RWPE1 (cell line): ENCODE measurements around the gene TAF13.

ENCODE experiments used
- CTCF ChIA-PET: fragments of 350-600 bp; sonication (Branson Sonifier 250); formaldehyde crosslinking; extraction: SDS; loops from one replicate; lab custom pipeline; 2021; lab: Yijun Ruan, JAX
- POLR2A ChIA-PET: fragments of 400-600 bp; formaldehyde crosslinking; extraction: SDS; loops from one replicate; lab custom pipeline; 2020; ENCODE audit warnings: antibody characterized with exemption; ENCODE audit not compliant: low non-redundant PET; lab: Yijun Ruan, JAX
- DNase-seq: peaks from one replicate; pipeline ENCODE4 v3.0.0; 2012; ENCODE audit warnings: low spot score
- H3K27ac ChIP-seq: fragments of 450-650 bp; 2 replicates; pipeline ENCODE4 v1.5.1; 2017
- CTCF ChIP-seq: fragments of 450-650 bp; conservative IDR thresholded peaks from 2 replicates; pipeline ENCODE4 v1.5.1; 2017; ENCODE audit warnings: low read depth, mild to moderate bottlenecking

TAF13 gene

GRCh38 chr1:109094871-109095270 lies 19.1 kb upstream of the TAF13 start:
- TF ChIP-seq CTCF = no peak
- ChIA-PET POLR2A (no interaction called here), CTCF (no interaction called here)
- no peak overlapping the region for H3K27ac ChIP-seq
- no peak for DNase-seq

GRCh38 chr1:109094377-109094803 lies 18.6 kb upstream of the TAF13 start:
- ChIA-PET POLR2A (no interaction called here), CTCF (interaction anchor here (0.6 kb wide), 1 partner anchor 438 kb away, joined by 3 read pairs; no protein-coding TSS in a partner anchor)
- H3K27ac ChIP-seq = no peak overlapping the region
- DNase-seq = no peak
- no peak for TF ChIP-seq CTCF

- DNase-seq = no peak
- no peak for TF ChIP-seq CTCF
- ChIA-PET POLR2A (interaction anchor here (2.2 kb wide), 1 partner anchor 8 kb away, joined by 13 read pairs; no protein-coding TSS in a partner anchor), CTCF (interaction anchor here (0.6 kb wide), 1 partner anchor 26 kb away, joined by 6 read pairs; no protein-coding TSS in a partner anchor)
- no peak overlapping the region for H3K27ac ChIP-seq
These were observed 16.0 kb upstream of the TAF13 start for GRCh38 chr1:109091839-109092193.

- peak; percentile 61 for DNase-seq
- POLR2A ChIA-PET = interaction anchor here (2.2 kb wide), 1 partner anchor 9 kb away, joined by 13 read pairs; no protein-coding TSS in a partner anchor
- no peak for TF ChIP-seq CTCF
- peak overlapping the region; percentile 94 for H3K27ac ChIP-seq
- CTCF ChIA-PET = interaction anchor here (0.7 to 2.6 kb wide), 3 partner anchors 8 to 100 kb away, joined by 6 to 11 read pairs (median 9); a partner anchor contains a TSS
These were observed 15.5 kb upstream of the TAF13 start for GRCh38 chr1:109091078-109091838.

- POLR2A ChIA-PET = interaction anchor here (0.6 to 2.2 kb wide), 2 partner anchors 10 to 90 kb away, joined by 3 to 13 read pairs; no protein-coding TSS in a partner anchor
- CTCF ChIA-PET = interaction anchor here (0.7 to 2.6 kb wide), 3 partner anchors 9 to 99 kb away, joined by 6 to 11 read pairs (median 9); a partner anchor contains a TSS
These were observed 14.6 kb upstream of the TAF13 start, which contains the start of gene TMEM167B for GRCh38 chr1:109090196-109091077. TMEM167B (plus strand) TSS chr1:109090764; CDS start chr1:109090873, 109 bp downstream.

More at GRCh38 chr1:109090196-109091077, 14.6 kb upstream of the TAF13 start, which contains the start of gene TMEM167B:
- peak within 1 kb of the TSS; percentile 94 for H3K27ac ChIP-seq
- no peak for TF ChIP-seq CTCF
- peak; percentile 81 for DNase-seq
